Ishikawa (cell line): ENCODE measurements around the gene NUP85.

Experiments
- CEBPB ChIP-seq: IDR thresholded peaks from 2 replicates; pipeline ENCODE4 v1.6.1; 2012
- EGR1 ChIP-seq: IDR thresholded peaks from 2 replicates; pipeline ENCODE4 v1.6.1; 2012
- RAD21 ChIP-seq: IDR thresholded peaks from 2 replicates; pipeline ENCODE4 v1.6.1; 2012; ENCODE audit warnings: low read depth

DNA sequence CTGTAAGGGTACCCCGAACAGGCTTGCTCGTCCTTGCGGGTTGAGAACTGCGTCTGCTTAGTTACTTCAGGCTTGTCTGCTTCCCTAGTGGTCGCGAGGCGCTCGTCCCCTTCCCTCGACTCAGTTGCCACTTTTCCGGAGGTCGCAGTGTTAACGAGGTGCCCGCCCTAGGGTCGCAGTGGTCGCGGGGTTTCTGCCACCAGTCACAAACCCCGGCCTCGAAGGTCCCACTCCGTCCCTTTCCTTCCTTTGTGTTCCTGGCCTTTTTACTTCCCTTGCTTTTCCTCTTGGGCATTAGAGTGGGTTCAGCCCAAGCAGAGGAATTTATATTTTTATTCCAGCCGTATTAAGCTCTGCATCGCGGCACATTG, 299 bp downstream of the NUP85 start:
- TF ChIP-seq CEBPB: no peak
- no peak for TF ChIP-seq EGR1
- no peak for TF ChIP-seq RAD21
